Retina (tissue), 1 donor: ENCODE results near the gene ILDR2.
"Not testable (repeated sequence)": the region's sequence is repeated elsewhere in the genome, so short reads cannot be mapped to it uniquely, and the experiment has no call there.

ENCODE experiments used
- DNase-seq: peaks from one replicate; pipeline ENCODE4 v3.0.0-alpha.2; 2016

ILDR2 gene

DNA sequence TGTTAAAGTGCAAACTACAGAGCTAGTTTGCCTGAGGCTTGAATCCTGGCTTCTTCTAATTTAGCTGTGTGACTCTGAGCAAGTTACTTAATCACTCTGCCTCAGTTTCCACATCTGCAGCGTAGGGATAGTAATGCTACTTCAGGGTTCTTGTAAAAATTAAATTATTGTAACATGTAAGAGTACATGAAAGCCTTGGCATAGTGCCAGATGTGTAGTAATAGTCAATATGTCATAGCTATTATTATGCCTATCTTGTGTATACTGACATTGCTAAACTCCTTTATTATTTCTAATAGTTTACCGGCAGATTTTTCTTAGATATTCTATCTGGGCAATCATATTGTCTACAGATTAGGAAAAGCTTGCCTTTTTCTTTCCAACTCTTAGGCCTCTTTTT is 92.4 kb downstream of the ILDR2 start:
- no peak for DNase-seq

DNA sequence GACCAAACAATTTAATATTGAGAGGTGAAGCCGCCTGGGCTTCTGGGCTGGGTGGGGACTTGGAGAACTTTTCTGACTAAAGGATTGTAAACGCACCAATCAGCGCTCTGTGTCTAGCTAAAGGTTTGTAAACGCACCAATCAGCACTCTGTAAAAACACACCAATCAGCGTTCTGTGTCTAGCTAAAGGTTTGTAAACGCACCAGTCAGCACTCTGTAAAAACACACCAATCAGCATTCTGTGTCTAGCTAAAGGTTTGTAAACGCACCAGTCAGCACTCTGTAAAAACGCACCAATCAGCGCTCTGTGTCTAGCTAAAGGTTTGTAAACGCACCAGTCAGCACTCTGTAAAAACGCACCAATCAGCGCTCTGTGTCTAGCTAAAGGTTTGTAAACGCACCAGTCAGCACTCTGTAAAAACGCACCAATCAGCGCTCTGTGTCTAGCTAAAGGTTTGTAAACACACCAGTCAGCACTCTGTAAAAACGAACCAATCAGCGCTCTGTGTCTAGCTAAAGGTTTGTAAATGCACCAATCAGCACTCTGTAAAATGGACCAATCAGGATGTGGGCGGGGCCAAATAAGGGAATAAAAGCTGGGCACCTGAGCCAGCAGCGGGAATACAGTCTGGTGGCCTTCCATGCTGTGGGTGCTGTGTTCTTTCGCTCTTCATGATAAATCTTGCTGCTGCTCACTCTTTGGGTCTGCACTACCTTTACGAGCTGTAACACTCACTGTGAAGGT is 97.0 kb downstream of the ILDR2 start:
- DNase-seq = not testable (repeated sequence)

DNA sequence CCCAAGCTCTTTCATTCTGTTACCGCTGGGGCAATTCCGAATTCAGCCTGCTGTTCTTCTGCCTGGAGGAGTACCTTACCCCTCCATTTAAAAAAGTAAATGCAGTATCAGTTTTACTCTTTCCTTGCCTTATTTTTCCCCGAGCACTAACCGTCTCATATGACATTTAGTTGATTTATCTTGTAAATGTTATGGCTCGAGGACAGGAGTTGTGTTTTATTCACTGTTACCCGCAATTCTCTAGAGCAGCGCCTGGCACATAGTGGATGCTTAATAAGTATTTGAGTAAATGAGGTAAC is 98.9 kb downstream of the ILDR2 start:
- no peak for DNase-seq

DNA sequence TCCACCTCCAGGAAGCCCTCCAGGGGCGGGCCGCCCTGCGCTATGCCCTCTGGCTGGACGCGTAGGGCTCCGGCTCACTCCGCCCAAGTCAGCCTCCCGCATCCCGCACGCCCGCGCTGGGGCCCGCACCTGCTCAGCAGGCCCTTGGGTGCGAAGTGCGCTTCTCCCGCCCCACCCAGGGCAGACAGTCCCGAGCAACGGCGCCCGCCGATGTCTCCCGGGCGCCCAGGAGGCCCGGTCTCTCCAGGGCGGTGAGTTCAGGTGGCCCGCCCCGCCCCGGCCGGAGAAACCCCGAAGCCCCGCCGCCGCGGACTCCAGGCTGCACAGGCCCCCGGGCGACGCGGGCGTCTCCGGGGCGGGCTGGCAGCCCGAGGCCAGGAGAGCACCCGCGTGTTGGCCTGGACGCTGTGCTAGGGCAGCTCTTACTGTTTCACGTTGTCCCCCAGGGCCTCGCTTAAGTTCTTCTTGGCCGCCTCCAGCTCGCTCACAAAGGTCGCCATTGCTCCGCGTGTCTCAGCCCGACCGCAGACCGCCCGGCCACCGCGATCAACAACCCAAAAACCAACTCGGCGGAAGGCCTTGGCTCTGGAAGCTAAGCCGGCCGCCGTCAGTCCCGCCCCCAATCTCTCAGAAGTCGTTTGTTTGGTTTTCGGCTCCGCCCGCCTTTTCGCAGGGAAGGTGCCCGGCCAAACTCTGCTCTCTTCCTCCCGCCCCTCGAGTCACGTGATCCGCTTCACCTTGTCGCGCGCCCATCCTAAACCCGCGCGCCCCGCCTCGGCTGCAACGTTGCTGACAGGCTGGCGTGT is 99.4 kb downstream of the ILDR2 start, which contains the start of gene TADA1:
Gene TADA1 (minus strand): TSS at position 531 of the 806 bp plus-strand sequence. CDS start 31 bp downstream, at position 500.
- peak; percentile 97 for DNase-seq

DNA sequence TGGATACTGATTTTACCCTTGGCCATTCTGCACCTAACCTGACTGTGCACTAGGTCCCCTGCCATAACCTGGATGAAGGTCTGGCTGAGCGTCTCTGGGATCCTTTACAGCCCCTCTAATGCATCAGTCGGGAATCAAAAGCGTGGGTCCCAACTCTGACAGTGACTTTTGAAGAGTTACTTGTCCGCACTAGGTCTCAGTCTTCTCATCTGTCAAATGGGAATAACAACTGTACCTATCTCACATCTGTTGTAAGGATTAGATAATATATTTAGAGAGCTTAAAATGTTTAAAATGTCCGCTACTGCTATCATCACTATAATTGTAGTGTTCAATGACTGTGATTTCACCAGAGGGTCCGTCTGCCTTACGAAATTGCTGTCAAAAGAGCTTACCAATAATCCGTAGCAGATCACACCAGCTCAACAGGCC is 100.0 kb downstream of the ILDR2 start:
- DNase-seq = no peak

DNA sequence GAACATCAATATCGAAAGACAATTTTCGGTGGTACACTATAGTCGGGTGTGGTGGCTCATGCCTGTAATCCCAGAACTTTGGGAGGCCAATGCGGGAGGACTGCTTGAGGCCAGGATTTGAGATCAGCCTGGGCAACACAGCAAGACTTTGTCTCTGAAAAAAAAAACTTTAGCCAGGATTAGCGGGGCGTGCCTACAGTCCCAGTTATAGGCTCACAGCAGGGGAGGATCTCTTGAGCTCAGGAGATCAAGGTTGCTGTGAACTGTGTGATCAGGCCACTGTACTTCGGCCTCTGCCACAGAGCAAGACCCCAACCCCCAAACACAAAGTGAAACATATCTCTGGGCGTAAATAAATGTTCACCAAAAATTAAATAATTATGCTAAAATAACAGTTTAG is 100.9 kb downstream of the ILDR2 start:
- DNase-seq = no peak

DNA sequence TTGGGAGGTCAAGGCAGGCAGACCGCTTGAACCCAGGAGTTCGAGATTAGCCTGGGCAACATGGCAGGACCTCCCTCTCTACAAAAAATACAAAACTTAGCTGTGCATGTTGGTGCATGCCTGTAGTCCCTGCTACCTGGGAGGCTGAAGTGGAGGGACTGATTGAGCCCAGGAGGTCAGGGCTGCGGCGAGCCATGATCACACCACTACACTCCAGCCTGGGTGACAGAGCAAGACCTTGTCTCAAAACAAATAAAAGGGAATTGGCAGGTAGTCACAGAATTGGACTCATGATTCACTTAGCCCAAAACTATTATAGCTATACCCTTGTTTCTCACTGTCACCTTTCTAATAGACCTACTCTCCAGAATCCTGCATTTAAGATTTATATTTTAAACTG is 104.8 kb downstream of the ILDR2 start:
- no peak for DNase-seq

DNA sequence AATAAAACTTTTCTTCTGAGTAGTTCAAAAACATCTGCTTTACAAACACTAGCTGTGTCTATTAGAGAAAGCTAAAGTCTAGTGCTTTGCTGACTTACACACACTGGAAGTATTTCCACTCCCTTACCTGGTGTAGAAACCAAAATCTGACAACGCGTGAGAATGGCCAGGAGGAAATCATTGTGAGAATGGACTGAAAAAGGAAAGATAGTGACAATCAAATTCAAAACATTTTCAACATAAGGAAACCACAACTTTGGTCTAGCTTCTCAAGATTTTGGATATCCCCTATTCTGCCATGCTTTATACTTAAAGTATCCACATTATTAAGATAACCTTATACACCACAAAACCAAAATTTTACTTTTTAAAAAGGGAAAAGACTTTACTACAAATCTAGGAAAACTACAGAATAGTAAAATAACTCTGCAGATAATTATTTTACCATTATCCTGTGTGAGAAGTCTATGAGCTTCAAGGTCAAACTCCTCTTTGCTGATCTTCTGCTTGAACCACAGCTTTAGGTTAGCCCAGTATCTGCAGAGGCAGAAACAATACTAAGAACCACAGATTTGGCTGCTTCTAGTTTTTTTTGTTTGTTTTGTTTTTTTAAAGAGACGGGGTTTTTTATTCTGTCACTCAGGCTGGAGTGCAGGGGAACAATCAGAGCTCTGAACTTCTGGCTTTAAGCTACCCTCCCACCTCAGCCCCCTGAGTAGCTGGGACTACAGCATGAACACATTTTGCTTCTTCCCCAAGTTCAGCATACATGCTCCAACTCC is 105.8 kb downstream of the ILDR2 start:
- DNase-seq = no peak

DNA sequence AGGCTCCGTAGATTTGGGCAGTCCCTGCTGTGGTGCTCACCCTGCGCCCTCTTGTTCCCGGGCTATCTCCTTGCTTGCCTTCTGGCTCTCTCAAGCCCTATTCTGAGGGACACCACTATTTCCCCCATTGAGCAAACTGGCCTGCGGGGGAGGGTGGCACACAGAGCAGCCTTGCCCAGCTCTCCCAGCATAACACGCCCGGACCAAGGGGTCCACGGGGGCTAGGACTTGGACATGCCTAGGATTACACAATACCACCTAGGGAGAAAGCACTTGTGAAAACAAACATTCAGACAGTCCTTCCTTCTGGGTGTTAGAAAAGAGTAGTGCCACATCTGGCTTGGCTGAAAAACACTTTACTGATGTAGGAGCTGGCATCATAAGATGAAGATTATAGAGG is 106.7 kb downstream of the ILDR2 start:
- DNase-seq = no peak

DNA sequence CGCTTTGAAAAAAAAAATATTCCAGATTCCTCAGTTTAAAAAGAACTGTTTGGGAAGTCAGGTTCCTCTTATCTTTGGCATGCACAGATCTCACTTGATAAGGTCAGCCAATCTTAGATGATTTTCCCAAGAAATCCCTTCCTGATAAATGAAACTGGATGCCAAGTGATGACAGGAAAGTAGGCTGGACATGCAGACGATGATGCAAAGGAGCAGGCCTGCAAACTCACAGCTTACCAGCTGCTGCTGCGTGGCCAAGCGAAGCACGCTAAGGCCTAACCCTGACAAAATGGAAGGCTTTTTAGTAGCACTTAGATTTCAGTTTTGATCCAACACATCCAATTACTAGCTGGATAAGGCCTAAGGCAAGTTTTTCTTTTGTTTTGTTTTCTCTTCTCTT is 109.4 kb downstream of the ILDR2 start:
- DNase-seq = no peak

DNA sequence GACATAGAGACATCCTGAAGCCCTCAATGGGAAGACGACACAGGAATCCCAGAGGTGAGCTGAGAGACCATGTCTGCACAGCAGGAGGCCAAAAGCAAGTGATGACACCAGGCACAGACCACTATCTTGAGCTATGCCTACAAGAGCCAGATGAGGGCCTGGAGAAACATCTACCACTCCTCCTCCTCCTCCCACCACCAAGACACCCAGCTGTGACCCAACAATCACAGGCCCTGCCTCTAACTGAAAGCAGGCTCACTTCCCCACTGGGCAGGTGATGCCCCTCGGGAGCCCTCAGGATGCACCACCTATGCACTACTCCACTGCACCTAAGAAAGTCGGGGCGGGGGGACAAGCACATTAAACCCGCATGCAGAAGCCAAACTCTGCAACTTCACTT is 115.7 kb downstream of the ILDR2 start:
- no peak for DNase-seq

DNA sequence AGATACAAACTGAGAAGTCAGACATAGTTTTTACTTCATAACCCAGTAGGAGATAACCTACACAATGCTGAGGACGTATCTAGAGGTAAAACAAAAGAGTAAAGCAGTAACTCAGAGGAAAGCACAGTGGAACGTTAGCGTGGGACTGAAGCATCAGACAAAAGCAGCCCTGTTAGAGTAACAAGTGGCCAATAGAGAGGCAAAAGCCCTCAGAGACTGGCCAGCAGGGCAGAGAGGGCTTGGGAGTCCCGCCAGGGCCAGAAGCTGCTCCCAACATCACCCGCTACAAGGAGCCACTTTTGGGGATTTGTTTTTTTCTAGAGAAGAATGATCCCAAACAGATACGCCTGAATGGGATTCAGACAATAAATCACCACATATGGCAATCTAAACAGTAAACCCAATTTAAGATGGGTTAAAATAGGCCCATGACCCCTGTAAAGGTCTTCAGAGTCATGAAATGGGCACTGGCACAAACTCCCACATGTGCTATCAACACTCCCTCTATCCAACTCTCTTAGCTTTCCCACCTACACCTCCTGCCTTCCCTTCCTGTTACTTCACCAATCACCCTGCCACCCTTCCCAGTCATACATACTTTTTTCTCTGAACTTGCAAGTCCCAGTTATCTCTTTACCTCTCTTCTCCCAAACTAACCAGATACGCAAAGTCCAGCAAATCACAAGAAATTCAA is 116.5 kb downstream of the ILDR2 start:
- no peak for DNase-seq
